OCI-LY3 (cell line): ENCODE results near the gene SLC25A48.

Experiments used
- EZH2phosphoT487 ChIP-seq: fragments of 200-600 bp; shearing (Covaris generic); IDR thresholded peaks from 2 replicates; pipeline ENCODE4 v1.6.1; 2018; ENCODE audit warnings: antibody characterized with exemption, mixed run types, low read depth
- TF ChIP-seq, protein P1 (sequence below): fragments of 200-600, 300-600 bp; sonication (generic); IDR thresholded peaks from 2 replicates; pipeline ENCODE4 v1.5.1; 2014; ENCODE audit warnings: antibody characterized with exemption, low read length, low read depth

DNA sequence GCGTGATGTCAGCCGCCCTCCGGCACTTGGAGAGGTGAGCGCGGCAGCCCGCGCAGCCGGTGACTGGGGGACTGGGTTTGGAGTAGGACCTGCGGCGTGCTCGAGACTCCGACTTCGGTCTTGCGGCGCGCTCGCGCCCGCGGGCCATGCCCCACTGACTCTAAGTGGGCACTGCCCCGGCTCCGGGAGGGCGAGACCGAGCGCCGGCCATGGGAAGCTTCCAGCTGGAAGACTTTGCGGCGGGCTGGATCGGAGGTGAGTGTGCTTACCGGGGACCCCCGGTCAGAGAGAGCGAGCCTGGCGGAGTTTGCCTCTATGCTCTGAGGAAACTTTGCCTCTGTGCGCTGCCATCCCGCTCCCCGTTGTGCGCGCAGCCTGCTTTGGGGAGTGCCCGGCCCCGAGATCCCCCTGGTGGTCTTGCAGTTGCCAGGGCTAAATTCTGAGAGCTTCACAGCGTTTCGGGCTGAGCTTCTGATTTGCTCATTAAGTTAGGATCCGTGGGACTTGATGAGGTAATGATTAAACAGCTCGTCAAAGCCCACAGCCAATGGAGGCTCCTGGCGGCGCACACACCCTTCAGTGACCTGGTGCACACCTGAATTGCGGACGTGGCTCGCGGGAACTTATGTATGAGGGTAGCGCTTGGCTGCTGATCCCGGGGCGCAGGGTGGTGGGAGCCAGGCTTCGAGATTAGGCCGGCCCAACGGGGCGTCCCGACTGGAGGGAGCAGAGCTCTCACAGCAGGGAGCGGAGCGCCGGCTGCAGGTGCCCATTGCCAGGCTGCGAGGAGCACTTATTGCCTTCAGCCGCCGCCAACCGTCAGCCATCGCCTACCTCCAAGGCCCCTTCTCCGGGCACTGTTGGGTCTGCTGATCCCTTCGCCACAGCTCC, at the start of gene SLC25A48:
- TF ChIP-seq, protein P1, sequence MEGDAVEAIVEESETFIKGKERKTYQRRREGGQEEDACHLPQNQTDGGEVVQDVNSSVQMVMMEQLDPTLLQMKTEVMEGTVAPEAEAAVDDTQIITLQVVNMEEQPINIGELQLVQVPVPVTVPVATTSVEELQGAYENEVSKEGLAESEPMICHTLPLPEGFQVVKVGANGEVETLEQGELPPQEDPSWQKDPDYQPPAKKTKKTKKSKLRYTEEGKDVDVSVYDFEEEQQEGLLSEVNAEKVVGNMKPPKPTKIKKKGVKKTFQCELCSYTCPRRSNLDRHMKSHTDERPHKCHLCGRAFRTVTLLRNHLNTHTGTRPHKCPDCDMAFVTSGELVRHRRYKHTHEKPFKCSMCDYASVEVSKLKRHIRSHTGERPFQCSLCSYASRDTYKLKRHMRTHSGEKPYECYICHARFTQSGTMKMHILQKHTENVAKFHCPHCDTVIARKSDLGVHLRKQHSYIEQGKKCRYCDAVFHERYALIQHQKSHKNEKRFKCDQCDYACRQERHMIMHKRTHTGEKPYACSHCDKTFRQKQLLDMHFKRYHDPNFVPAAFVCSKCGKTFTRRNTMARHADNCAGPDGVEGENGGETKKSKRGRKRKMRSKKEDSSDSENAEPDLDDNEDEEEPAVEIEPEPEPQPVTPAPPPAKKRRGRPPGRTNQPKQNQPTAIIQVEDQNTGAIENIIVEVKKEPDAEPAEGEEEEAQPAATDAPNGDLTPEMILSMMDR: no peak
- no peak for TF ChIP-seq EZH2phosphoT487
